ENCODE results near the gene TNIK.

- no peak for TF ChIP-seq POLR2AphosphoS5 (IDR thresholded peaks at IDR 0.05; ENCODE audit: low read depth, low read length)
- TF ChIP-seq POLR2A (IDR thresholded peaks at IDR 0.05; ENCODE audit: low read depth, low read length) = no peak
Observed at GRCh38 chr3:171342200-171342599, 118.0 kb downstream of the TNIK start.

Data from GM12892 (cell line).